ENCODE measurements around the gene PCNX3.

- no peak for TF ChIP-seq CTCF (IDR thresholded peaks at IDR 0.05; ENCODE audit: poor library complexity, severe bottlenecking)
- TF ChIP-seq REST (IDR thresholded peaks at IDR 0.05; ENCODE audit: borderline replicate concordance): no peak
Measured at GRCh38 chr11:65662247-65662798, 46.7 kb downstream of the PCNX3 start.
